Neutrophil (primary cell): Measurements from ENCODE around the gene GVQW3.

Source experiments
- H3K27ac ChIP-seq: fragments of 200-600 bp; sonication (generic); 2 replicates; pipeline ENCODE4 v1.5.1; 2016; ENCODE audit warnings: mild to moderate bottlenecking, moderate library complexity
- H3K27me3 ChIP-seq: fragments of 200-600 bp; sonication (generic); 2 replicates; pipeline ENCODE4 v1.6.0; 2016; ENCODE audit warnings: mild to moderate bottlenecking
- H3K36me3 ChIP-seq: fragments of 200-600 bp; sonication (generic); 2 replicates; pipeline ENCODE4 v1.5.1; 2017
- H3K4me1 ChIP-seq, 2 experiments: fragments of 200-600 bp in 1 of 2; sonication (generic) in 1 of 2; 1 replicate in 1 of 2; 2 replicates in 1 of 2; pipeline versions ENCODE4 v1.5.1 to v1.6.1; 2013 to 2016; ENCODE audit warnings: low read depth in 1 of 2, low read length in 1 of 2, mild to moderate bottlenecking in 1 of 2, moderate library complexity in 1 of 2; ENCODE audit not compliant: control insufficient read depth in 1 of 2, insufficient read depth in 1 of 2
- H3K4me3 ChIP-seq, 2 experiments: fragments of 200-600 bp in 1 of 2; sonication (generic) in 1 of 2; 1 replicate in 1 of 2; 2 replicates in 1 of 2; pipeline ENCODE4 v1.5.1; 2013 to 2016; ENCODE audit warnings: low read depth in 1 of 2, low read length in 1 of 2, mild to moderate bottlenecking in 1 of 2, moderate library complexity in 1 of 2
- H3K9me3 ChIP-seq: fragments of 200-600 bp; sonication (generic); 2 replicates; pipeline ENCODE4 v1.5.1; 2016
- CTCF ChIP-seq: fragments of 200-600 bp; sonication (generic); IDR thresholded peaks from 2 replicates; pipeline ENCODE4 v1.5.1; 2016; ENCODE audit warnings: antibody characterized with exemption

Gene GVQW3

GRCh38 chr11:76337923-76338322 lies 43.2 kb upstream of the GVQW3 start:
- Histone ChIP-seq H3K4me1 (peaks cover 30 to 35% of the 10 kb centered on the region in 2 experiments), H3K4me3 (no peak overlapping the region), H3K27me3 (peaks cover 11% of the 10 kb centered on the region), H3K27ac (peak overlapping the region; percentile 63), H3K9me3 (no peaks in the 10 kb centered on the region), H3K36me3 (no peaks in the 10 kb centered on the region)
- TF ChIP-seq CTCF = no peak

- peak overlapping the region; percentile 63 for H3K27ac ChIP-seq
- no peaks in the 10 kb centered on the region for H3K9me3 ChIP-seq
- H3K4me1 ChIP-seq = peaks cover 30 to 35% of the 10 kb centered on the region in 2 experiments
- no peak overlapping the region for H3K4me3 ChIP-seq
- H3K36me3 ChIP-seq = no peaks in the 10 kb centered on the region
- TF ChIP-seq CTCF = no peak
- H3K27me3 ChIP-seq = peaks cover 17% of the 10 kb centered on the region
Measured at GRCh38 chr11:76339221-76339620, 41.9 kb upstream of the GVQW3 start.

GRCh38 chr11:76347466-76347865 lies 33.7 kb upstream of the GVQW3 start:
- Histone ChIP-seq H3K36me3 (peaks cover 37% of the 10 kb centered on the region), H3K27me3 (peaks cover 9% of the 10 kb centered on the region), H3K4me1 (no peaks in the 10 kb centered on the region), H3K27ac (no peak overlapping the region), H3K9me3 (no peaks in the 10 kb centered on the region), H3K4me3 (no peak overlapping the region)
- TF ChIP-seq CTCF = no peak

GRCh38 chr11:76348348-76348747 lies 32.8 kb upstream of the GVQW3 start:
- peaks cover 1% of the 10 kb centered on the region for H3K27me3 ChIP-seq

GRCh38 chr11:76355172-76355571 lies 26.0 kb upstream of the GVQW3 start:
- no peak overlapping the region for H3K4me3 ChIP-seq
- no peak for TF ChIP-seq CTCF
- H3K9me3 ChIP-seq = no peaks in the 10 kb centered on the region
- H3K36me3 ChIP-seq = peaks cover 60% of the 10 kb centered on the region
- H3K27ac ChIP-seq = no peak overlapping the region
- H3K4me1 ChIP-seq = no peaks in the 10 kb centered on the region
- H3K27me3 ChIP-seq = no peaks in the 10 kb centered on the region

More at GRCh38 chr11:76348348-76348747, 32.8 kb upstream of the GVQW3 start:
- Histone ChIP-seq H3K4me3 (no peak overlapping the region), H3K9me3 (no peaks in the 10 kb centered on the region), H3K36me3 (peaks cover 45% of the 10 kb centered on the region), H3K4me1 (no peaks in the 10 kb centered on the region), H3K27ac (no peak overlapping the region)
- no peak for TF ChIP-seq CTCF

GRCh38 chr11:76361374-76361773 lies 19.7 kb upstream of the GVQW3 start:
- H3K9me3 ChIP-seq = no peaks in the 10 kb centered on the region
- H3K4me1 ChIP-seq = no peaks in the 10 kb centered on the region
- no peak for TF ChIP-seq CTCF
- H3K27me3 ChIP-seq = no peaks in the 10 kb centered on the region
- no peak overlapping the region for H3K27ac ChIP-seq
- H3K36me3 ChIP-seq = peaks cover 21% of the 10 kb centered on the region
- no peak overlapping the region for H3K4me3 ChIP-seq
